ENCODE data around the gene MCF2L. TPM values are rescaled to one million over a fixed set of nuclear protein-coding genes. Genes with fewer than 3 reads are reported as not detected.

Gene MCF2L
- total RNA-seq, 2 donors from 2014 or later: 48.0 to 49.9 TPM

GRCh38 chr13:113002206-113002912, 33.3 kb downstream of the MCF2L start:
- Histone ChIP-seq H3K4me1 (ENCODE audit: control insufficient read depth, insufficient read depth, low read length) (peaks cover 6% of the 10 kb centered on the region), H3K9ac (ENCODE audit: extremely low read depth, low read length, poor library complexity, severe bottlenecking) (no peak overlapping the region), H3K27ac (ENCODE audit: low read depth, low read length) (peak overlapping the region; percentile 93), H3K27me3 (ENCODE audit: control insufficient read depth, insufficient read depth, low read length, poor library complexity, severe bottlenecking) (no peaks in the 10 kb centered on the region), H3K4me3 (ENCODE audit: low read length) (no peak overlapping the region), H3K9me3 (ENCODE audit: control insufficient read depth, low read length) (no peaks in the 10 kb centered on the region), H3K36me3 (ENCODE audit: control insufficient read depth, insufficient read depth, low read length) (no peaks in the 10 kb centered on the region)
- Mint-ChIP-seq H3K4me1 (peaks cover 25% of the 10 kb centered on the region), H3K36me3 (ENCODE audit: low read depth) (peaks cover 12% of the 10 kb centered on the region), H3K4me3 (no peak overlapping the region), H3K27me3 (ENCODE audit: insufficient read depth) (no peaks in the 10 kb centered on the region), H3K27ac (no peak overlapping the region), H3K9me3 (no peaks in the 10 kb centered on the region)
- 78 to 79% methylated on average over 11 to 16 of the region's 16 CpGs for WGBS, 2 experiments (ENCODE audit: insufficient coverage in 1 of 2, insufficient read length in 1 of 2)
- peak; percentile 90 for DNase-seq
- TF ChIP-seq CTCF (conservative IDR thresholded peaks at IDR 0.05): peak; percentile 77

GRCh38 chr13:113002913-113003290, 33.9 kb downstream of the MCF2L start:
- Mint-ChIP-seq H3K27me3 (ENCODE audit: insufficient read depth) (no peaks in the 10 kb centered on the region), H3K4me1 (peaks cover 20% of the 10 kb centered on the region), H3K9me3 (no peaks in the 10 kb centered on the region), H3K4me3 (no peak overlapping the region), H3K36me3 (ENCODE audit: low read depth) (peaks cover 12% of the 10 kb centered on the region), H3K27ac (no peak overlapping the region)
- no peaks in the 10 kb centered on the region for H3K36me3 ChIP-seq (ENCODE audit: control insufficient read depth, insufficient read depth, low read length)
- H3K4me3 ChIP-seq (ENCODE audit: low read length): no peak overlapping the region
- H3K9me3 ChIP-seq (ENCODE audit: control insufficient read depth, low read length): no peaks in the 10 kb centered on the region
- H3K27me3 ChIP-seq (ENCODE audit: control insufficient read depth, insufficient read depth, low read length, poor library complexity, severe bottlenecking): no peaks in the 10 kb centered on the region
- 94 to 100% methylated on average over 2 to 4 of the region's 4 CpGs for WGBS, 2 experiments (ENCODE audit: insufficient coverage in 1 of 2, insufficient read length in 1 of 2)
- no peak overlapping the region for H3K27ac ChIP-seq (ENCODE audit: low read depth, low read length)
- no peak overlapping the region for H3K9ac ChIP-seq (ENCODE audit: extremely low read depth, low read length, poor library complexity, severe bottlenecking)
- H3K4me1 ChIP-seq (ENCODE audit: control insufficient read depth, insufficient read depth, low read length): peaks cover 3% of the 10 kb centered on the region
- no peak for TF ChIP-seq CTCF (conservative IDR thresholded peaks at IDR 0.05)
- DNase-seq: no peak

GRCh38 chr13:113004126-113004525, 35.1 kb downstream of the MCF2L start:
- no peaks in the 10 kb centered on the region for H3K36me3 ChIP-seq (ENCODE audit: control insufficient read depth, insufficient read depth, low read length)
- TF ChIP-seq CTCF (conservative IDR thresholded peaks at IDR 0.05): no peak
- H3K27me3 Mint-ChIP-seq (ENCODE audit: insufficient read depth): no peaks in the 10 kb centered on the region
- H3K4me3 Mint-ChIP-seq: no peak overlapping the region
- no peaks in the 10 kb centered on the region for H3K27me3 ChIP-seq (ENCODE audit: control insufficient read depth, insufficient read depth, low read length, poor library complexity, severe bottlenecking)
- H3K27ac Mint-ChIP-seq: no peak overlapping the region
- no peaks in the 10 kb centered on the region for H3K9me3 ChIP-seq (ENCODE audit: control insufficient read depth, low read length)
- 93 to 95% methylated on average over 5 to 14 of the region's 14 CpGs for WGBS, 2 experiments (ENCODE audit: insufficient coverage in 1 of 2, insufficient read length in 1 of 2)
- peaks cover 13% of the 10 kb centered on the region for H3K4me1 Mint-ChIP-seq
- H3K36me3 Mint-ChIP-seq (ENCODE audit: low read depth): peaks cover 12% of the 10 kb centered on the region
- H3K4me3 ChIP-seq (ENCODE audit: low read length): no peak overlapping the region
- DNase-seq: no peak
- H3K27ac ChIP-seq (ENCODE audit: low read depth, low read length): no peak overlapping the region
- H3K9ac ChIP-seq (ENCODE audit: extremely low read depth, low read length, poor library complexity, severe bottlenecking): no peak overlapping the region
- H3K4me1 ChIP-seq (ENCODE audit: control insufficient read depth, insufficient read depth, low read length): peaks cover 3% of the 10 kb centered on the region
- no peaks in the 10 kb centered on the region for H3K9me3 Mint-ChIP-seq
